Prostate gland (tissue), 2 donors: ENCODE measurements around the gene TUBGCP3. TPM values are rescaled to one million over a fixed set of nuclear protein-coding genes. Genes with fewer than 3 reads are reported as not detected.

ENCODE experiments used
- DNase-seq: peaks from one replicate; pipeline ENCODE4 v3.0.0-alpha.2; 2019; ENCODE audit warnings: low spot score
- H3K27ac ChIP-seq, 2 donors: fragments of 200-600 bp; sonication (generic); 2 replicates each; pipeline ENCODE4 v1.5.1; 2017 to 2019
- H3K27me3 ChIP-seq: fragments of 200-600 bp; sonication (generic); replicated peaks from 2 replicates; pipeline ENCODE4 v1.5.1; 2019; ENCODE audit not compliant: insufficient read depth
- H3K36me3 ChIP-seq, 2 donors: fragments of 200-600 bp; sonication (generic); 1 replicate in 1 of 2; 2 replicates in 1 of 2; pipeline versions ENCODE4 v1.5.1 to v1.8.1; 2017 to 2019
- H3K4me1 ChIP-seq: fragments of 200-600 bp; sonication (generic); replicated peaks from 2 replicates; pipeline ENCODE4 v1.5.1; 2019
- H3K4me3 ChIP-seq, 2 donors: fragments of 200-600 bp; sonication (generic); 2 replicates each; pipeline ENCODE4 v1.5.1; 2017 to 2019
- H3K9me3 ChIP-seq: fragments of 200-600 bp; sonication (generic); 2 replicates; pipeline ENCODE4 v1.5.1; 2017
- POLR2A ChIP-seq: fragments of 450-650 bp; IDR thresholded peaks from one replicate; pipeline ENCODE4 v1.6.1; 2016; ENCODE audit warnings: antibody characterized with exemption, mild to moderate bottlenecking
- POLR2AphosphoS5 ChIP-seq: sonication (generic); formaldehyde crosslinking; IDR thresholded peaks from one replicate; pipeline ENCODE4 v1.6.1; 2017; ENCODE audit warnings: antibody characterized with exemption
- WGBS: methylation state at CpG from one replicate; pipeline ENCODE4 v1.1.5; 2018; 5-methylcytosine and 5-hydroxymethylcytosine counted together
- intact Hi-C: fragments of 100-400 bp; cut with DNase I; formaldehyde crosslinking; loops from one replicate; pipeline ENCODE4 v1.14.2; 2022
- total RNA-seq, 2 donors: library from RNA; depleted of rRNA; stranded (reverse); fragments of >200 nt; gene quantifications; one replicate each; pipeline ENCODE4 v1.1.0, GENCODE V29; 2016
- TF ChIP-seq, protein P1 (sequence below), 4 experiments: fragments of 200-600 bp in 2 of 4; fragments of 450-650 bp in 2 of 4; sonication (generic) in 2 of 4; IDR thresholded peaks; 1 replicate in 3 of 4; 2 replicates in 1 of 4; pipeline ENCODE4 v1.5.1; 2016 to 2019; ENCODE audit warnings: antibody characterized with exemption in 4 of 4, mild to moderate bottlenecking in 2 of 4, moderate library complexity in 2 of 4

TUBGCP3 gene
- total RNA-seq, 2 donors from 2014 or later = 19.7 to 37.5 TPM

GRCh38 chr13:112545856-112546255, 42.1 kb downstream of the TUBGCP3 start:
- H3K27ac ChIP-seq = no peak overlapping the region
- H3K36me3 ChIP-seq = peaks cover 0 to 11% of the 10 kb centered on the region in 2 donors
- H3K27me3 ChIP-seq = no peaks in the 10 kb centered on the region
- no peak overlapping the region for H3K4me3 ChIP-seq
- DNase-seq = no peak
- TF ChIP-seq POLR2AphosphoS5 = no peak
- TF ChIP-seq, protein P1, sequence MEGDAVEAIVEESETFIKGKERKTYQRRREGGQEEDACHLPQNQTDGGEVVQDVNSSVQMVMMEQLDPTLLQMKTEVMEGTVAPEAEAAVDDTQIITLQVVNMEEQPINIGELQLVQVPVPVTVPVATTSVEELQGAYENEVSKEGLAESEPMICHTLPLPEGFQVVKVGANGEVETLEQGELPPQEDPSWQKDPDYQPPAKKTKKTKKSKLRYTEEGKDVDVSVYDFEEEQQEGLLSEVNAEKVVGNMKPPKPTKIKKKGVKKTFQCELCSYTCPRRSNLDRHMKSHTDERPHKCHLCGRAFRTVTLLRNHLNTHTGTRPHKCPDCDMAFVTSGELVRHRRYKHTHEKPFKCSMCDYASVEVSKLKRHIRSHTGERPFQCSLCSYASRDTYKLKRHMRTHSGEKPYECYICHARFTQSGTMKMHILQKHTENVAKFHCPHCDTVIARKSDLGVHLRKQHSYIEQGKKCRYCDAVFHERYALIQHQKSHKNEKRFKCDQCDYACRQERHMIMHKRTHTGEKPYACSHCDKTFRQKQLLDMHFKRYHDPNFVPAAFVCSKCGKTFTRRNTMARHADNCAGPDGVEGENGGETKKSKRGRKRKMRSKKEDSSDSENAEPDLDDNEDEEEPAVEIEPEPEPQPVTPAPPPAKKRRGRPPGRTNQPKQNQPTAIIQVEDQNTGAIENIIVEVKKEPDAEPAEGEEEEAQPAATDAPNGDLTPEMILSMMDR (IDR thresholded peaks at IDR 0.05) = no peak
- no peak for TF ChIP-seq POLR2A
- 96% methylated on average over 3 of the region's 3 CpGs for WGBS
- intact Hi-C loops = no loop called here
- H3K4me1 ChIP-seq = no peaks in the 10 kb centered on the region
- H3K9me3 ChIP-seq = no peaks in the 10 kb centered on the region

DNA sequence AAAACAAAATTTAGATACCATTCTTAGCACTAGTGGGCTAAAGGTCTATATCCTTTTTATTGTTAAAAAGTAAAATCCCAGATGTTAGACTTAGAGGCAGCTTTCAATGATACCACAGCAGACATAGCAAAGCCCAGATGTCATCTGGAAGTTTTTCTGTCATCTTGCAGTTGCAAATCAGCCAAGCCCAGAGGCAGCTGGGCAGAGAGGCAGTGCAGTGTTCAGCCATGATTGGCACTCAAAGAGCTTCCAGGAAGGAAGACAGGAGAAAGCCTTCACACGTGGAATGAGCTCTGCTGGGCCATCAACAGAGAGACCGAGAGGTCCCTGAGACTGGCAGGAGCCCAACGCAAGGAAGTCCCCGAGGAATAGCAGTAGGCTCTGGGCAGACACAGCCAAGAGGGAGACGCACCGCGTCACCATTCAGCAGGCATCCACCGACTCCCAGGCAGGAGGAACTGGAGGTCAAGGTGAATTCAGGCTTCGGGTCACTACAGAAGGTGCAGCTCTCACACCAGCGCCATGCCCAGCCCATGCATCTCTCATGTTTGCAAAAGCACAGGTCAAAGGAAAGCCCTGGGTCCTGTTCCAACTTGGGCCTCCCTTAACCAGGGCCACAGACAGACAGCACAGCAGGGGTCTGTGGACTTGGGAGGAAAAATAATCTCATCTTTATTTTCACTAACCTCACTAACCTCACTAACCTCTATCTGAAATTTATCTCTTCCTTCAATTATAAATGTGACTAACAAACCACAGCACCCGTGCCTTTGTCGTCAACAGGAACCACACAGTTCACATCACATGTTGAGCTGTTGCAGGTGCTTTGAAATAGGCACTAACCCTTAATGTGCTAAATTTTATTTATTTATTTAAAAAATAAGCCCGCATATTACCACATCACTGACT, 54.9 kb downstream of the TUBGCP3 start:
- no peak overlapping the region for H3K27ac ChIP-seq
- H3K9me3 ChIP-seq = no peaks in the 10 kb centered on the region
- H3K4me1 ChIP-seq = no peaks in the 10 kb centered on the region
- intact Hi-C loops = no loop called here
- TF ChIP-seq POLR2AphosphoS5 = no peak
- no peak for TF ChIP-seq POLR2A
- TF ChIP-seq, protein P1 (IDR thresholded peaks at IDR 0.05) = no peak
- no peaks in the 10 kb centered on the region for H3K36me3 ChIP-seq
- no peaks in the 10 kb centered on the region for H3K27me3 ChIP-seq
- WGBS = 84% methylated on average over 13 of the region's 13 CpGs
- H3K4me3 ChIP-seq = no peak overlapping the region
- no peak for DNase-seq

DNA sequence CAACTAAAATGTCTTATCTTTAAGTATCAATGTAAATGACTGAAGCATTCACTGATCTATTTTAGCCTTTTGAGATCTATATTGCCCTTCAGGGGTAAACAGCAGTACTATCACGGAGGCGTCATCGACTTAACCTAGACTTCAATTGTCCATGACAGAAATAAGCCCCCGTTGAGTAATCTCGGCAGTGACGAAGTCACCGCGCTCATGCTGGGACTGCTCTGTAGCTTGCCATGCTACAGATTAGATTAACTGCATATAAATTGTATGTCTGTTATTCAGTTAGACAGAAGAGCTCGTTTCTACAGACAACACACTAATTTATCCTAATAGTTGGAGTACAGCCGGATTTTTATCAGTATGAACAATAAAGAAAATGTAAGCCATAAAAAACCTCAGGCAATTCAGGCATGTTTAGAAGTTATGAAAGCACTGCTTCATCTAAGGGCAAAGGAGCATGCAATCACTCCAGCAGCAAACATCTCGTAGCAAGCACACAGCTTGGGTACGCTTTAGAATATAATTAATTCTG, 56.6 kb downstream of the TUBGCP3 start:
- TF ChIP-seq POLR2A (no peak), POLR2AphosphoS5 (no peak)
- TF ChIP-seq, protein P1 (IDR thresholded peaks at IDR 0.05) = no peak
- no peak for DNase-seq
- Histone ChIP-seq H3K9me3 (no peaks in the 10 kb centered on the region), H3K36me3 (no peaks in the 10 kb centered on the region), H3K4me3 (no peak overlapping the region), H3K27me3 (no peaks in the 10 kb centered on the region), H3K4me1 (no peaks in the 10 kb centered on the region), H3K27ac (no peak overlapping the region)
- intact Hi-C loops = no loop called here
- 60% methylated on average over 12 of the region's 12 CpGs for WGBS

- Histone ChIP-seq H3K36me3 (no peaks in the 10 kb centered on the region), H3K27ac (no peak overlapping the region), H3K9me3 (no peaks in the 10 kb centered on the region), H3K27me3 (no peaks in the 10 kb centered on the region), H3K4me1 (no peaks in the 10 kb centered on the region), H3K4me3 (no peak overlapping the region)
- TF ChIP-seq POLR2AphosphoS5 = no peak
- TF ChIP-seq, protein P1 (IDR thresholded peaks at IDR 0.05) = no peak
- TF ChIP-seq POLR2A = no peak
- intact Hi-C loops = no loop called here
- 27% methylated on average over 2 of the region's 2 CpGs for WGBS
- no peak for DNase-seq
Measured at GRCh38 chr13:112530861-112531260, 57.1 kb downstream of the TUBGCP3 start.

DNA sequence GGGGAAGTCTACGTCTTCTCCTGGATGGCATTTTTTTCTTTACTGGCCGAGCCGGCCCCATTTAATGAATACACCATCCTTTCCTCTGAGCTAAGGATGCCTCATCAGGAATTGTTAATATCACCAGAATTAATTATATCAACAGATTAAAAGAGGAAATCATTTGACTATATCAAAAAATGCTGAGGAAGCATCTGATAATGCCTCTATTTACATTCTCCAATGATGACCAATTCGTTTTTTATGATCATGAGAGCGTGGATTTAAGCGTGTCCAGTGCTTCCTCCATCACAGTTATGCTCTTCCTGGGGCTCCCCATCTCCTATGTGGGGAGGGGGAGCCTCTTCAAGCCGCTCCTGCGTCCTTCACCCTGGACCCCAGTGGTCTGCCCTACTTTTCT, 58.7 kb downstream of the TUBGCP3 start:
- 95% methylated on average over 8 of the region's 8 CpGs for WGBS
- H3K9me3 ChIP-seq = no peaks in the 10 kb centered on the region
- no peaks in the 10 kb centered on the region for H3K36me3 ChIP-seq
- intact Hi-C loops = no loop called here
- no peaks in the 10 kb centered on the region for H3K4me1 ChIP-seq
- no peak overlapping the region for H3K27ac ChIP-seq
- H3K27me3 ChIP-seq = no peaks in the 10 kb centered on the region
- DNase-seq = no peak
- no peak overlapping the region for H3K4me3 ChIP-seq
- TF ChIP-seq, protein P1 (IDR thresholded peaks at IDR 0.05) = no peak
- TF ChIP-seq POLR2AphosphoS5 (no peak), POLR2A (no peak)
